Ovary (tissue), 9 donors: ENCODE results near the gene COQ7. TPM values are rescaled to one million over a fixed set of nuclear protein-coding genes. Genes with fewer than 3 reads are reported as not detected.

Experiments
- DNase-seq, 5 donors: peaks; one replicate each; pipeline ENCODE4 v3.0.0-alpha.2; 2019 to 2020
- H3K27ac ChIP-seq, 2 donors: fragments of 200-600 bp; one replicate each; pipeline versions ENCODE4 v1.5.1 to v1.8.0; 2019 to 2022
- H3K27me3 ChIP-seq: fragments of 200-600 bp; one replicate; pipeline ENCODE4 v1.8.0; 2022
- H3K36me3 ChIP-seq: fragments of 200-600 bp; sonication (generic); one replicate; pipeline ENCODE4 v1.5.1; 2019
- H3K4me1 ChIP-seq: one replicate; pipeline ENCODE4 v1.8.1; 2013; ENCODE audit warnings: mild to moderate bottlenecking, moderate library complexity; ENCODE audit not compliant: insufficient read depth
- H3K4me3 ChIP-seq: fragments of 200-600 bp; sonication (generic); one replicate; pipeline ENCODE4 v1.5.1; 2017
- H3K9me3 ChIP-seq, 2 donors: fragments of 200-600 bp in 1 of 2; sonication (generic) in 1 of 2; one replicate each; pipeline versions ENCODE4 v1.5.1 to v1.8.1; 2013 to 2019; ENCODE audit warnings: mild to moderate bottlenecking in 1 of 2, moderate library complexity in 1 of 2
- CTCF ChIP-seq, 3 donors: fragments of 450-650 bp in 2 of 3; fragments of 200-600 bp in 1 of 3; IDR thresholded peaks; one replicate each; pipeline versions ENCODE4 v1.5.1 to v1.8.0; 2016 to 2022; ENCODE audit warnings: antibody characterized with exemption in 3 of 3, mild to moderate bottlenecking in 1 of 3
- EP300 ChIP-seq: sonication (generic); formaldehyde crosslinking; IDR thresholded peaks from one replicate; pipeline ENCODE4 v1.6.1; 2017; ENCODE audit warnings: antibody characterized with exemption
- POLR2A ChIP-seq: fragments of 450-650 bp; IDR thresholded peaks from one replicate; pipeline ENCODE4 v1.6.1; 2017; ENCODE audit warnings: antibody characterized with exemption, mild to moderate bottlenecking, moderate library complexity
- WGBS, 3 donors: extraction: QIAGEN DNeasy Blood & Tissue Kit in 1 of 3; methylation state at CpG; one replicate each; pipeline versions ENCODE4 v1.1.5 to v1.1.7; 2013 to 2017; 5-methylcytosine and 5-hydroxymethylcytosine counted together
- intact Hi-C, 4 donors: fragments of 100-400 bp; cut with DNase I; formaldehyde crosslinking; loops; one replicate each; pipeline versions ENCODE4 v1.11.0 to v1.15.1; 2022 to 2023
- polyA plus RNA-seq, 2 donors: library from polyadenylated mRNA; stranded (reverse); fragments of 200-250 nt in 1 of 2; fragments of 350-450 nt in 1 of 2; fragmentation: Illumina TruSeq in 1 of 2; extraction: RNeasy Lipid Tissue Mini Kit (QIAGEN cat#74804) in 1 of 2; gene quantifications; one replicate each; pipeline ENCODE4 v1.2.3, GENCODE V29; 2013 to 2014
- total RNA-seq, 7 donors: library from RNA; depleted of rRNA in 2 of 7; stranded (reverse); fragments of >200 nt in 2 of 7; fragmentation: NEBNext Ultra II Directional in 3 of 7; extraction: Animal tissue kit (Norgen Biotek cat#: 25700) in 3 of 7; gene quantifications; one replicate each; pipeline versions ENCODE4 v1.1.0 to v1.2.4, GENCODE V29; 2016 to 2023
- donor health status: DM: no; HTN: no; CAD: no; lungs with moderate emphysema.
- donor health status: DM: no; HTN: no; CAD: no.
- donor health status: Bipolar disorder and iron deficiency.
- donor health status: DM: yes; HTN: yes; CAD: no.
- donor health status: DM: no; HTN: no; CAD: no.
- donor health status: DM: yes; HTN: yes; CAD: no.

The COQ7 gene
- total and polyA plus RNA-seq, 9 donors = 19.5 to 39.9 (median 30.9) TPM

- H3K4me3 ChIP-seq = peak overlapping the region; percentile 65
- 2 to 6% (median 2%) methylated on average over 57 to 80 of the region's 80 CpGs for WGBS, 3 donors
- H3K4me1 ChIP-seq = peaks cover 15% of the 10 kb centered on the region
- intact Hi-C loops = loop anchor here in 1 of 4 donors (10.0 kb wide), 1 partner anchor 310 kb away; the partner anchor contains the start of gene ARL6IP1
- TF ChIP-seq EP300 (no peak), POLR2A (no peak), CTCF (IDR thresholded peaks at IDR 0.05) (peak; percentile 4 to 25 (median 12))
- no peaks in the 10 kb centered on the region for H3K36me3 ChIP-seq
- H3K27ac ChIP-seq = peak overlapping the region; percentile 92 to 95
- DNase-seq = peak; percentile 68 to 79 (median 76)
- H3K9me3 ChIP-seq = no peaks in the 10 kb centered on the region
- no peaks in the 10 kb centered on the region for H3K27me3 ChIP-seq
These were observed 47.1 kb downstream of the COQ7 start for GRCh38 chr16:19114359-19115147.

- Histone ChIP-seq H3K36me3 (no peaks in the 10 kb centered on the region), H3K4me3 (peak overlapping the region; percentile 65), H3K9me3 (no peaks in the 10 kb centered on the region), H3K27ac (peak overlapping the region; percentile 92 to 95), H3K4me1 (peaks cover 19% of the 10 kb centered on the region), H3K27me3 (no peaks in the 10 kb centered on the region)
- peak in 3 of 5 donors; percentile 41 to 45 (median 44) for DNase-seq
- 66 to 76% (median 70%) methylated on average over 45 to 50 of the region's 50 CpGs for WGBS, 3 donors
- TF ChIP-seq EP300 = no peak
- peak in 1 of 3 donors; percentile 9 for TF ChIP-seq CTCF (IDR thresholded peaks at IDR 0.05)
- intact Hi-C loops = loop anchor here in 1 of 4 donors (10.0 kb wide), 1 partner anchor 311 kb away; the partner anchor contains the start of gene ARL6IP1
These were observed 48.0 kb downstream of the COQ7 start for GRCh38 chr16:19115148-19116021.

- intact Hi-C loops = loop anchor here in 1 of 4 donors (10.0 kb wide), 1 partner anchor 312 kb away; the partner anchor contains the start of gene ARL6IP1
- Histone ChIP-seq H3K4me3 (no peak overlapping the region), H3K27me3 (no peaks in the 10 kb centered on the region), H3K36me3 (no peaks in the 10 kb centered on the region), H3K9me3 (no peaks in the 10 kb centered on the region), H3K4me1 (peaks cover 21% of the 10 kb centered on the region), H3K27ac (peak overlapping the region in 1 of 2 donors; percentile 92)
- no peak for DNase-seq
- TF ChIP-seq CTCF (IDR thresholded peaks at IDR 0.05) (no peak), POLR2A (no peak), EP300 (no peak)
- WGBS, 3 donors = 19 to 34% (median 25%) methylated on average over 6 of the region's 6 CpGs
These were observed 49.5 kb downstream of the COQ7 start for GRCh38 chr16:19116711-19117449.
